ENCODE results near the gene MAN1C1.

Gene MAN1C1

DNA sequence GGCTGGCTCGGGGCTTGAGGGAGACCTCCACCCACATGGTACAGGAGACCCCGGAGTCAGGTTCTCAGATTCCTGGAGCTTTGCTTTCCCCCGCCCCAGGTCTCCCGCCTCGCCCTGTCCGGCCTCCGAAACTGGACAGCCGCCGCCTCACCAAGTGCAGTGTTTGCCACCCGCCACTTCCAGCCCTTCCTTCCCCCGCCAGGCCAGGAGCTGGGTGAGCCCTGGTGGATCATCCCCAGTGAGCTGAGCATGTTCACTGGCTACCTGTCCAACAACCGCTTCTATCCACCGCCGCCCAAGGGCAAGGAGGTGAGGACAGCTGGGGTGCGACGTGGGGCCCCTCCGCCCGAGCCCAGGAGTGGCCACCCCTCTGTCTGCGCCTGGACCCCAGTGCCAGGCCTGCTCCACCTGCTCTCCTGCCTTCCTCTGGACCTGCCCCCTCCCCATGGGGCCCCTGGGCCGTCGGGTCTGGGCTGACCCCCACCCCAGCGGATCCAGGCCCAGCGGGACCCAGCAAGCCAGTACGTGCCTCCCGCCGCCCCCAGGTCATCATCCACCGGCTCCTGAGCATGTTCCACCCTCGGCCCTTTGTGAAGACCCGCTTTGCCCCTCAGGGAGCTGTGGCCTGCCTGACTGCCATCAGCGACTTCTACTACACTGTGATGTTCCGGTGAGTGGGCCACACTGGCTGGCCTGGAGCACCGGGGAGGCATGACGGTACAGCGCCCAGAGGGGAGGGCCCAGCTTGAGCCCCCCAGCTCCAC, 192.1 kb downstream of the MAN1C1 start:
- no peak for DNase-seq

DNA sequence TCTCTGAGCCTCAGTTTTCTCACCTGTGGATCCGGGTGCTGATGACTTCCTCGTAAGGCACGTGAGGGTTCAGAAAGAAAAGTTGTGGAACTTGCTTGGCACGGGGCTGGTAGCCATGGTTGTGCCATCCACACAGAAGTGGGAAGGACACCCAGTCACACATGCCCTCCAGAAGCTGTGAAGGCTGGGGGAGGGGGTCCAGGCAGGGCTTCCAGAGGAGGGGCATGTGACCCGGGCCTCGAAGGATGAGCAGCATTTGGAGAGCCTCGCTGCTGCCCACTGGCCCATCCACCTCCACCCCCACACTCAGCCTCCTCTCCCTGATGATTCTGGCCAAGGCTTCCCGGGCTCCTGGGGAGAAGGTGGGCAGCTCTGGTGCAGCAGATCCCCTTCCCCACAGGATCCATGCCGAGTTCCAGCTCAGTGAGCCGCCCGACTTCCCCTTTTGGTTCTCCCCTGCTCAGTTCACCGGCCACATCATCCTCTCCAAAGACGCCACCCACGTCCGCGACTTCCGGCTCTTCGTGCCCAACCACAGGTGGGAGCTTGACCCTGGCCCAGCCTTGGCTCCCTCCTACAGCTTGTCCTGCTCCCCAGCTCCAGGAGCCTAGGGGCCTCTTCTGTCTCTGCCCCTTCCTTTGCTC, 192.8 kb downstream of the MAN1C1 start:
- DNase-seq, result no peak

- DNase-seq, result no peak
These were observed 193.3 kb downstream of the MAN1C1 start for GRCh38 chr1:25809929-25810328.

GRCh38 chr1:25810341-25811299, 194.0 kb downstream of the MAN1C1 start:
- peak; percentile 29 for DNase-seq

- no peak for DNase-seq
These were observed 194.9 kb downstream of the MAN1C1 start for GRCh38 chr1:25811384-25812082.

DNA sequence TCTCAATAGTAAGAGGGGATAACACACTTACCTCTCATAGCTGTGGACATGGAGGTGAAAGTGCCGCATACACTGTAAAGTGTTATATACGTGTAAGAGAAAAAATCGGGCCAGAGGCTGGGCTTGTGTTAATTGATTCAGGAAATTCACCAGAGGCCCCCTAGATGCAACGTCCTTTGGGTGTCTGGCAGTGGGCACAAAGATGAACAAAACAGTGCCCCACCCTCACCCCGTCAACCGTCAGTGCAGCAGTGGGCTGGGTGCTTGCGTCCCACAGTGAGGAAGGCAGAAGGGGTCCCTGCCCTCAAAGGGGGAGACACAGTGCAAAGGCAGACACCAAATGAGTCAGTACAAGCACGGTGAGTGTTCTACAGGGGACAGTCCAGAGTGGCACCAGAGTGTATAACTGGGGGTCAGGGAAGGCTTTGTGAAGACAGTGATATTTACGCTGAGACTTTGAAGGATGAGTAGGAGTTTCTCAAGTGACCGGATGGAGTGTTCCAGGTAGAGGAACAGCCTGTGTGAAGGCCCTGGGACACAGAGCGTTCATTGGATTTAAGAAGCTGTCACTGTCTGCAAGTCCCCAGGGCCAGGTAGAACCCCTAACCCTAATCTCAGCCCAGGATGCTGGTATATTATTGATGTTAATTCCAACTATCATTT, 196.6 kb downstream of the MAN1C1 start:
- DNase-seq, result no peak

DNA sequence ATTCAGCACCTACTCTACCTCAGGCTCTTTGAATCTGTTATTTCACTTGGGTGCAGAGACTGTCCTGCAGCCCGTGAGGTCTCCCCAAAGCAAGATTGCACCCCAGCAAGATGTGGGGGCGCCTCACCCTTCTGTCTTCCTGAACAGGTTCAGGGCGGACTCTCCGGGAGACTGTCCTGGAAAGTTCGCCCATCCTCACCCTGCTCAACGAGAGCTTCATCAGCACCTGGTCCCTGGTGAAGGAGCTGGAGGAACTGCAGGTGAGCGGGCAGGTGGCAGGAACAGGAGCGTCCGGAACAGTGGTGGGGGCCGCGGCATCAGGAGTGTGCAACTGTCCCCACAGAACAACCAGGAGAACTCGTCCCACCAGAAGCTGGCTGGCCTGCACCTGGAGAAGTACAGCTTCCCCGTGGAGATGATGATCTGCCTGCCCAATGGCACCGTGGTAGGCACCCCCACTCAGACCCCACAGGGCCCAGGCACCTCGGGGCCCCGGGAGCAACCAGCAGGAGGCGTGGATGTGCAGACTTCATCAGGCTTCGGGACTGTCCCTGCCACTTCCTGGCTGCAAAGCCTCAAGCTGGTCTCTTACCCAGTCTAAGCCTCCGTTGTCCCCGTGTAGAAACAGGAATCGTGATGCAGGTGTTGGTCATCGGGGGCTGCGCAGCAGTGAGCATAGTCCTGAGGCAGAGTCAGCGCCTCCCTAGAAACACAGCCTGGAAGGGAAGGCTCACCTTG, 197.3 kb downstream of the MAN1C1 start:
- no peak for DNase-seq

GRCh38 chr1:25814549-25815087, 198.0 kb downstream of the MAN1C1 start:
- no peak for DNase-seq

DNA sequence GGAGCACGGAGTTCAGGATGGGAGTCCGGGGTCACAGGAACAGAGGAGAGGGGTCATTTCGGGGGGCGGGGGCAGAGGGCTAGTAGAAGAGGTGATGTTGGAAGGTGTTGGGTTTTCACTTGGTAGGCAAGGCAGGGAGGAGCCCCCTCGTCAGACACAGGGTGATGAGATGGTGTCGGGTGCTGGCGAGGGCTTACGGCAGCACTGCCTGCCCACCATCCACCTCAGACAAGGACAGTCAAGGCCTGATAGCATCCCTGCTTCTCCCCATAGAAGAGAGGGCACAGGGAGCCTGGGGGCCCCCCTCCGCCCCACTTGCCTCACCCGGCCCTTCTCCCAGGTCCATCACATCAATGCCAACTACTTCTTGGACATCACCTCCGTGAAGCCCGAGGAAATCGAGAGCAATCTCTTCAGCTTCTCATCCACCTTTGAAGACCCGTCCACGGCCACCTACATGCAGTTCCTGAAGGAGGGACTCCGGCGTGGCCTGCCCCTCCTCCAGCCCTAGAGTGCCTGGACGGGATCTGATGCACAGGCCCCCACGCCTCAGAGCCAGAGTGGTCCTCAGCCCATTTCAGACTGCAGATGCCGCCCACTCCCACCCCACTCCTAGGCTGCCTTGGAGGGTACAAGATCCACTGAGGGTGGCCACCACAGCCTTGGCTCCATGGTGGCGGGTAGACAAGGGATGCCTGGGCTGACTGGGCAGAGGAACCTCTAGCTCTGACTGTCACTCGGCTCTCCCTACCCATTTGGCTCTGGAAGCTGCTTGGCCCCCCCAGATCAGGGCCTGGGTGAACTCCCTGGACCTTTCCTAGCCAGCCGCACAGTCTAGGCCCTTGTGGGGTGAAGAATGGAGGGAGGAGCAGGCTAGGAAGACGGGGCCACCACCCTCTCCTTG, 198.9 kb downstream of the MAN1C1 start:
- DNase-seq, result no peak

DNA sequence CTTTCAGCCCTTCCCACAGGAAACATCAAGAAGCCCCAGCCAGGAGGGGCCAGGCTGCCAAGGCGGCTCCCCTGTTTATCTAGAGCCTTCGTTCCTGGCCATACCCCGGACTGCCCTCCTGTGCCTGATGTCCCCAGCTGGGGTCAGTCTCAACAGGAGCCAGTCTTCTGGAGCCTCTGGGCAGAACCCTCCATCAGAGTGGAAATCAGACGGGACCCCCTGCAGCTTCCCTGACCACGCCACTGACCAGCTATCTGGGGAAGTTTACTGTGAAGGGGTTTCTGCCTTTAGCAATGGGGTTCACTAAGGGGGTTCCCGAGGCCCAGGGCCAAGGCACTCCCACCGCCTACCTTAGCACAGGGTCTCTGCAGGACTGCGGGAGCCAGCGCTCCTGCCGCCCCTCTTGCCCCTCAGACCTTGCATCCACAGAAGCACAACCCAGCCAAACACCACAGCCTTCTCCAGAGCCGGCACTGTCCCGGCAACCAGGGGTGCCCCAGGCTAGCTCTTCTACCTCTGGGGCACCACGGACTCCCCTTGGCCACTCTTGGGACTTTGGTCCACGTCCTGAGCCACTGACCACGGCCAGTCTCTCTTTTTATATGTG, 199.6 kb downstream of the MAN1C1 start:
- DNase-seq, result no peak

GRCh38 chr1:25817840-25818501, 201.4 kb downstream of the MAN1C1 start:
- no peak for DNase-seq

- no peak for DNase-seq
These were observed 202.0 kb downstream of the MAN1C1 start for GRCh38 chr1:25818569-25818968.

- DNase-seq, result peak; percentile 73
These were observed 203.1 kb downstream of the MAN1C1 start, which contains the start of gene MTFR1L for GRCh38 chr1:25819491-25820246. Gene MTFR1L (plus strand): TSS chr1:25819954. CDS start chr1:25823105, 3,151 bp downstream.

- no peak for DNase-seq
These were observed 203.9 kb downstream of the MAN1C1 start for GRCh38 chr1:25820247-25821111.

DNA sequence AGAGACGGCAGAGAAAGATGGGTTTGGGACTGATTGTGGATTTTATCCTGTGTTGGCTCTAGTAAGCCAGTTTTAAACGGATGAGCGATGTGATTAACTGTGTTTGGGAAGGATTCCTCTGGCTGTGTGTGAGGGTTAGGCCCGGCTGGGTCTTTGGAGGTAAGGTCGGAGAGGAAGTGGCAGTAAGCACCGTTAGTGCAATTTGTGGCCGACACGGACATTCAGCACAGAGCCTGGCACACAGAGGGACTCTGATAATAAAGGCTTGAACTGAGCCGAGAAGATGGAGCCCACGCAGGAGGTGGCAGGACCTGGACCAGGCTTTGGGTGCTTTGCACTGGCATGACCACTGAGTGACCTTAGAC, 204.5 kb downstream of the MAN1C1 start:
- DNase-seq, result no peak

- no peak for DNase-seq
These were observed 205.1 kb downstream of the MAN1C1 start for GRCh38 chr1:25821630-25822091.

GRCh38 chr1:25825605-25826004, 209.0 kb downstream of the MAN1C1 start:
- no peak for DNase-seq

All from NCI-H1436 (cell line).